Neural cell (in vitro differentiated cells): ENCODE results near the gene NLRX1. TPM values are rescaled to one million over a fixed set of nuclear protein-coding genes. Genes with fewer than 3 reads are reported as not detected.

Experiments
- H2AFZ ChIP-seq: fragments of 200-600, 300-800 bp; sonication (generic), shearing (Covaris generic); 2 replicates; pipeline ENCODE4 v1.6.0; 2014; ENCODE audit warnings: low read depth, mild to moderate bottlenecking, antibody characterized with exemption, low read length, moderate library complexity
- H3F3A ChIP-seq: fragments of 200-600 bp; shearing (Covaris generic); 2 replicates; pipeline ENCODE4 v1.6.1; 2016; ENCODE audit warnings: mild to moderate bottlenecking, moderate library complexity, mixed read lengths, antibody characterized with exemption, low read length; ENCODE audit not compliant: insufficient read depth, poor library complexity, severe bottlenecking
- H3K27ac ChIP-seq: fragments of 200-600, 300-800 bp; sonication (generic), shearing (Covaris generic); 2 replicates; pipeline ENCODE4 v1.5.1; 2014; ENCODE audit warnings: mild to moderate bottlenecking, low read length, moderate library complexity
- H3K27me3 ChIP-seq: fragments of 300-800, 200-600 bp; sonication (generic), shearing (Covaris generic); 2 replicates; pipeline ENCODE4 v1.6.0; 2014; ENCODE audit warnings: mild to moderate bottlenecking, low read depth, low read length, moderate library complexity; ENCODE audit not compliant: insufficient read depth
- H3K36me3 ChIP-seq: fragments of 300-800, 200-600 bp; sonication (generic), shearing (Covaris generic); 2 replicates; pipeline ENCODE4 v1.5.1; 2014; ENCODE audit warnings: mild to moderate bottlenecking, antibody characterized with exemption, low read length, moderate library complexity; ENCODE audit not compliant: insufficient read depth
- H3K4me2 ChIP-seq: fragments of 300-800, 200-600 bp; sonication (generic), shearing (Covaris generic); 2 replicates; pipeline ENCODE4 v1.6.0; 2014; ENCODE audit warnings: mild to moderate bottlenecking, low read length
- H3K4me3 ChIP-seq: fragments of 300-800, 200-600 bp; sonication (generic), shearing (Covaris generic); 2 replicates; pipeline ENCODE4 v1.5.1; 2014; ENCODE audit warnings: mild to moderate bottlenecking, low read length, moderate library complexity
- H3K79me2 ChIP-seq: fragments of 200-600 bp; shearing (Covaris generic); replicated peaks from 2 replicates; pipeline ENCODE4 v1.6.0; 2014; ENCODE audit warnings: mild to moderate bottlenecking, low read length, moderate library complexity; ENCODE audit not compliant: insufficient read depth
- H3K9ac ChIP-seq: fragments of 300-800, 200-600 bp; sonication (generic), shearing (Covaris generic); 2 replicates; pipeline ENCODE4 v1.6.1; 2016; ENCODE audit warnings: mild to moderate bottlenecking, low read length, mixed read lengths
- H3K9me2 ChIP-seq: fragments of 200-600 bp; shearing (Covaris generic); 2 replicates; pipeline ENCODE4 v1.6.1; 2016; ENCODE audit warnings: mild to moderate bottlenecking, low read length, mixed read lengths; ENCODE audit not compliant: insufficient read depth
- H3K9me3 ChIP-seq: fragments of 200-600, 300-800 bp; sonication (generic), shearing (Covaris generic); 2 replicates; pipeline ENCODE4 v1.6.1; 2016; ENCODE audit warnings: mild to moderate bottlenecking, mixed run types, low read length, moderate library complexity, mixed read lengths
- H4K20me1 ChIP-seq: fragments of 200-600 bp; shearing (Covaris generic); 2 replicates; pipeline ENCODE4 v1.6.1; 2016; ENCODE audit warnings: mild to moderate bottlenecking, mixed run types; ENCODE audit not compliant: insufficient read depth
- CTCF ChIP-seq: fragments of 450-650 bp; IDR thresholded peaks from 2 replicates; pipeline ENCODE4 v1.5.1; 2014; ENCODE audit warnings: antibody characterized with exemption, mild to moderate bottlenecking, moderate library complexity; ENCODE audit not compliant: poor library complexity, severe bottlenecking
- EP300 ChIP-seq: fragments of 450-650 bp; conservative IDR thresholded peaks from 2 replicates; pipeline ENCODE4 v1.6.1; 2014; ENCODE audit warnings: antibody characterized with exemption, mild to moderate bottlenecking, moderate library complexity; ENCODE audit not compliant: poor library complexity, severe bottlenecking
- EZH2 ChIP-seq: fragments of 200-600, 300-800 bp; shearing (Covaris generic), sonication (generic); IDR thresholded peaks from 2 replicates; pipeline ENCODE4 v1.6.1; 2014; ENCODE audit warnings: antibody characterized with exemption, low read length, borderline replicate concordance, mild to moderate bottlenecking; ENCODE audit not compliant: insufficient read depth, poor library complexity, severe bottlenecking
- MXI1 ChIP-seq: fragments of 450-650 bp; conservative IDR thresholded peaks from 2 replicates; pipeline ENCODE4 v1.6.1; 2014; ENCODE audit warnings: antibody characterized with exemption, mild to moderate bottlenecking; ENCODE audit not compliant: poor library complexity, severe bottlenecking
- POLR2AphosphoS5 ChIP-seq: IDR thresholded peaks from 2 replicates; pipeline ENCODE4 v1.6.1; 2012
- RAD21 ChIP-seq: fragments of 450-650 bp; conservative IDR thresholded peaks from 2 replicates; pipeline ENCODE4 v1.6.1; 2014; ENCODE audit warnings: antibody characterized with exemption, mild to moderate bottlenecking, moderate library complexity
- REST ChIP-seq: IDR thresholded peaks from 2 replicates; pipeline ENCODE4 v1.6.1; 2012; ENCODE audit warnings: borderline replicate concordance
- SMC3 ChIP-seq: fragments of 450-650 bp; conservative IDR thresholded peaks from 2 replicates; pipeline ENCODE4 v1.6.1; 2014; ENCODE audit warnings: antibody characterized with exemption, mild to moderate bottlenecking, moderate library complexity; ENCODE audit not compliant: poor library complexity
- TAF1 ChIP-seq: IDR thresholded peaks from 2 replicates; pipeline ENCODE4 v1.6.1; 2012; ENCODE audit warnings: low read depth
- polyA plus RNA-seq: library from polyadenylated mRNA; depleted of rRNA; stranded (reverse); fragments of >200 nt; gene quantifications from 2 replicates; pipeline ENCODE4 v1.2.3, GENCODE V29; 2014

Gene NLRX1
- polyA plus RNA-seq, 1 donor from 2014 or later = 1.6 TPM

GRCh38 chr11:119167933-119168332, 592 bp upstream of the NLRX1 start:
- H3K4me2 ChIP-seq = no peak overlapping the region

GRCh38 chr11:119169282-119169719, 776 bp downstream of the NLRX1 start:
- Histone ChIP-seq H3F3A (no peaks in the 10 kb centered on the region), H4K20me1 (no peaks in the 10 kb centered on the region), H3K9me2 (no peaks in the 10 kb centered on the region), H3K9me3 (no peaks in the 10 kb centered on the region), H3K27me3 (peaks cover 13% of the 10 kb centered on the region), H3K4me3 (peak overlapping the region; percentile 47), H2AFZ (peak overlapping the region; percentile 8), H3K4me2 (no peak overlapping the region), H3K27ac (no peak overlapping the region), H3K36me3 (no peaks in the 10 kb centered on the region), H3K9ac (no peak overlapping the region), H3K79me2 (no peaks in the 10 kb centered on the region)
- no peak for TF ChIP-seq SMC3
- TF ChIP-seq CTCF = no peak
- no peak for TF ChIP-seq REST
- no peak for TF ChIP-seq TAF1
- TF ChIP-seq MXI1 = no peak
- no peak for TF ChIP-seq POLR2AphosphoS5
- no peak for TF ChIP-seq EZH2
- TF ChIP-seq EP300 = no peak
- TF ChIP-seq RAD21 = no peak

More at GRCh38 chr11:119167933-119168332, 592 bp upstream of the NLRX1 start:
- Histone ChIP-seq H3K36me3 (no peaks in the 10 kb centered on the region), H3K9ac (no peak overlapping the region), H4K20me1 (no peaks in the 10 kb centered on the region), H3F3A (no peaks in the 10 kb centered on the region), H3K27me3 (peaks cover 13% of the 10 kb centered on the region), H3K9me3 (no peaks in the 10 kb centered on the region), H2AFZ (no peak overlapping the region), H3K27ac (no peak overlapping the region), H3K79me2 (no peaks in the 10 kb centered on the region), H3K4me3 (no peak overlapping the region), H3K9me2 (no peaks in the 10 kb centered on the region)
- no peak for TF ChIP-seq EP300
- TF ChIP-seq SMC3 = no peak
- no peak for TF ChIP-seq MXI1

GRCh38 chr11:119172513-119172912, 4.0 kb downstream of the NLRX1 start:
- H2AFZ ChIP-seq = no peak overlapping the region
- H4K20me1 ChIP-seq = no peaks in the 10 kb centered on the region
- TF ChIP-seq CTCF (no peak), RAD21 (no peak), SMC3 (no peak), REST (no peak), EP300 (no peak), MXI1 (no peak), POLR2AphosphoS5 (no peak), TAF1 (no peak), EZH2 (no peak)
- H3K9ac ChIP-seq = no peak overlapping the region
- H3K27me3 ChIP-seq = peaks cover 13% of the 10 kb centered on the region
- H3F3A ChIP-seq = no peaks in the 10 kb centered on the region
- no peaks in the 10 kb centered on the region for H3K36me3 ChIP-seq
- H3K4me2 ChIP-seq = no peak overlapping the region
- no peaks in the 10 kb centered on the region for H3K9me3 ChIP-seq
- H3K4me3 ChIP-seq = no peak overlapping the region
- H3K27ac ChIP-seq = no peak overlapping the region
- no peaks in the 10 kb centered on the region for H3K79me2 ChIP-seq
- H3K9me2 ChIP-seq = no peaks in the 10 kb centered on the region
